Measurements from ENCODE around the gene DPCD.

- TF ChIP-seq CTCF (IDR thresholded peaks at IDR 0.05; ENCODE audit: borderline replicate concordance, extremely low read depth, low read length, poor library complexity, severe bottlenecking) (no peak), EZH2 (IDR thresholded peaks at IDR 0.05; ENCODE audit: borderline replicate concordance, low read depth, low read length, severe bottlenecking) (no peak)
Observed at GRCh38 chr10:101566333-101567164, 21.6 kb upstream of the DPCD start.
